ENCODE measurements around the gene FAM168B. TPM values are rescaled to one million over a fixed set of nuclear protein-coding genes. Genes with fewer than 3 reads are reported as not detected.

Gene FAM168B
- total RNA-seq, 1 experiment from 2014 or later, result 81.4 TPM

DNA sequence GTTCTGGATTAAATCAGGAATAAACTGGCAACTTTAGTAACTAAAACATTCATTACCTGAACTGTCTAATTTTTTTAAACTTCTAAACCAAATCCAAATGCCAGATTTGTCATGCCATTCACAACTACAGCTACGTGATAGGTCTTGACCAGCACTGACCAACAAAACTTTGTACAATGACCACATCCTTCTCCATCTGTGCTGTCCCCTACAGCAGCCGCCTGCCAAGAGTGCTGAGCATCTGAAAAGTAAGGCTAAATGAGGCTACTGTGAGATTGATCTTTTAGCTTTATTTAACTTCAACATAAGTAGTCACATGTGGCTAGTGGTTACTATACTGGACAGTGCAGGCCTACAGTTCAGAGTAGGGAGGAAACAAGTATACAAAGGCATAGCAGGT, 7.6 kb downstream of the FAM168B start:
- no peak overlapping the region for H3K56ac ChIP-seq (ENCODE audit: insufficient read length, low read depth, low read length)
- H2BK15ac ChIP-seq (ENCODE audit: low read depth, low read length), result no peak overlapping the region
- no peaks in the 10 kb centered on the region for H3K4me1 ChIP-seq (ENCODE audit: insufficient read depth, low read length)
- no peaks in the 10 kb centered on the region for H3K9me3 ChIP-seq (ENCODE audit: control insufficient read depth, low read depth, low read length)
- Mint-ChIP-seq H3K9me3 (no peaks in the 10 kb centered on the region), H3K36me3 (ENCODE audit: insufficient read depth in 1 of 3, low read depth in 3 of 3) (peaks cover 57 to 79% (median 68%) of the 10 kb centered on the region in 3 experiments), H3K27me3 (ENCODE audit: low read depth) (no peaks in the 10 kb centered on the region; the same call in 1 of the 2 replicates), H3K27ac (peak overlapping the region in 2 of 3 experiments; percentile 14 to 60; a peak in 1 of 7 replicates), H3K4me1 (peaks cover 16 to 18% of the 10 kb centered on the region in 2 experiments), H3K4me3 (no peak overlapping the region)
- no peak overlapping the region for H3K27ac ChIP-seq (ENCODE audit: insufficient read length, low read depth, low read length)
- H3K23me2 ChIP-seq (ENCODE audit: insufficient read length, low read depth, low read length, poor library complexity, severe bottlenecking), result no peaks in the 10 kb centered on the region
- H2AK5ac ChIP-seq (ENCODE audit: insufficient read length, low read length), result no peak overlapping the region
- H2BK5ac ChIP-seq (ENCODE audit: insufficient read length, low read length), result no peak overlapping the region
- no peak overlapping the region for H3K4ac ChIP-seq (ENCODE audit: low read depth, low read length)
- H3K79me1 ChIP-seq (ENCODE audit: insufficient read depth, low read depth, low read length, poor library complexity, severe bottlenecking), result peaks cover 10% of the 10 kb centered on the region
- no peak overlapping the region for H2BK120ac ChIP-seq (ENCODE audit: low read depth, low read length, poor library complexity, severe bottlenecking)
- peaks cover 44% of the 10 kb centered on the region for H3K79me2 ChIP-seq (ENCODE audit: insufficient read depth, low read length)
- no peak overlapping the region for H2BK12ac ChIP-seq (ENCODE audit: insufficient read length, low read depth, low read length)
- no peak for DNase-seq
- H3K14ac ChIP-seq (ENCODE audit: insufficient read depth, low read length), result no peak overlapping the region
- H2AFZ ChIP-seq (ENCODE audit: low read length), result no peak overlapping the region
- no peak overlapping the region for H3T11ph ChIP-seq (ENCODE audit: low read length)
- WGBS (ENCODE audit: extremely low coverage, insufficient read length, low lambda C conversion rate), result no CpG with 5 or more reads among the region's 2 CpGs
- no peaks in the 10 kb centered on the region for H3K27me3 ChIP-seq (ENCODE audit: insufficient read depth, low read length)
- no peaks in the 10 kb centered on the region for H4K20me1 ChIP-seq (ENCODE audit: control insufficient read depth, insufficient read depth, insufficient read length)
- no peak overlapping the region for H3K18ac ChIP-seq (ENCODE audit: insufficient read length, low read depth, low read length)
- no peak overlapping the region for H3K23ac ChIP-seq (ENCODE audit: insufficient read length, low read depth, low read length)
- H3K9ac ChIP-seq (ENCODE audit: extremely low read depth, insufficient read length, low read length), result no peak overlapping the region
- no peak overlapping the region for H4K91ac ChIP-seq (ENCODE audit: insufficient read length, low read depth, low read length)
- H3K4me2 ChIP-seq (ENCODE audit: insufficient read depth, insufficient read length, low read length), result no peak overlapping the region
- no peak overlapping the region for H4K5ac ChIP-seq (ENCODE audit: insufficient read length, low read depth, low read length)
- TF ChIP-seq, protein P1, sequence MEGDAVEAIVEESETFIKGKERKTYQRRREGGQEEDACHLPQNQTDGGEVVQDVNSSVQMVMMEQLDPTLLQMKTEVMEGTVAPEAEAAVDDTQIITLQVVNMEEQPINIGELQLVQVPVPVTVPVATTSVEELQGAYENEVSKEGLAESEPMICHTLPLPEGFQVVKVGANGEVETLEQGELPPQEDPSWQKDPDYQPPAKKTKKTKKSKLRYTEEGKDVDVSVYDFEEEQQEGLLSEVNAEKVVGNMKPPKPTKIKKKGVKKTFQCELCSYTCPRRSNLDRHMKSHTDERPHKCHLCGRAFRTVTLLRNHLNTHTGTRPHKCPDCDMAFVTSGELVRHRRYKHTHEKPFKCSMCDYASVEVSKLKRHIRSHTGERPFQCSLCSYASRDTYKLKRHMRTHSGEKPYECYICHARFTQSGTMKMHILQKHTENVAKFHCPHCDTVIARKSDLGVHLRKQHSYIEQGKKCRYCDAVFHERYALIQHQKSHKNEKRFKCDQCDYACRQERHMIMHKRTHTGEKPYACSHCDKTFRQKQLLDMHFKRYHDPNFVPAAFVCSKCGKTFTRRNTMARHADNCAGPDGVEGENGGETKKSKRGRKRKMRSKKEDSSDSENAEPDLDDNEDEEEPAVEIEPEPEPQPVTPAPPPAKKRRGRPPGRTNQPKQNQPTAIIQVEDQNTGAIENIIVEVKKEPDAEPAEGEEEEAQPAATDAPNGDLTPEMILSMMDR (conservative IDR thresholded peaks at IDR 0.05), result no peak
- H4K8ac ChIP-seq (replicated peaks; ENCODE audit: insufficient read length, low read depth, low read length), result no peak overlapping the region
- no peak overlapping the region for H2BK20ac ChIP-seq (ENCODE audit: low read depth, low read length, poor library complexity, severe bottlenecking)

All from H9 (cell line).